CD4-positive, alpha-beta T cell treated with Interferon alpha-2 for 1 hour (primary cell): ENCODE data around the gene CAMTA1.

Experiments used
- DNase-seq, 2 donors: peaks; one replicate each; pipeline ENCODE4 v3.0.0-alpha.2; 2020 to 2022

The CAMTA1 gene

GRCh38 chr1:7476402-7476801, 691.1 kb downstream of the CAMTA1 start:
- DNase-seq, result no peak

DNA sequence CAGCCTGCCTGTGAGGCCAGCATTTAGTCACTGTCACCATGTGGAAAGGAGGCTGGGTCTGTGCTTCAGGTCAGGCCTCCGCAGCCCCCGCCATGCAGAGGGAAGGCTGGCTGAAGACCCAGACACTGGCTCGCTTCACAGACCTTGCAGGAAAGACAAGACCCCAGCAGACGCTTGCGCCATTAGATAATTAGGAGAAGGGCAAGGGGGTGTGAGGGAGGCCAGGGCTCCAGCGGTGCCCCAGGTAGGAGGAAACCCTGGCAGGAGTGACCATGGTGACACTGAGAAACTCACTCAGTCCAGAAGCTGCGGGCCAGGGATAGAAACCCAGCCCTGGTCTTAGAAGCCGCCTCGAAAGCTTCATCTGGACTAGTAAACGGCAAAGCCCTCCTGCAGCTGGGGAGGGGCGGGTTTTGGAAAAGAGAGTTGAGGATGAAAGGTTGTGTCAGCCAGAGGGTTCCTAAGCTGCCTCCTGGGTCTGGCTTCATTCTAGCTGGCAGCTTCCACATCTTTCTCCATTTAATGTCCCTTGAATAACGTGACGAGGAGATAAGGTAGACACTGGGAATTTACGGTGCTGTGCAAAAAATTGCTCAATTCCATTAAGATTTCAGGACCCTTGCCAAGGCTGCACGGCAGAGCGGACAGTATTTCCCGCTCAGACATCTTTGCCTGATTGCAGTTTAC, 691.8 kb downstream of the CAMTA1 start:
- DNase-seq, result no peak

DNA sequence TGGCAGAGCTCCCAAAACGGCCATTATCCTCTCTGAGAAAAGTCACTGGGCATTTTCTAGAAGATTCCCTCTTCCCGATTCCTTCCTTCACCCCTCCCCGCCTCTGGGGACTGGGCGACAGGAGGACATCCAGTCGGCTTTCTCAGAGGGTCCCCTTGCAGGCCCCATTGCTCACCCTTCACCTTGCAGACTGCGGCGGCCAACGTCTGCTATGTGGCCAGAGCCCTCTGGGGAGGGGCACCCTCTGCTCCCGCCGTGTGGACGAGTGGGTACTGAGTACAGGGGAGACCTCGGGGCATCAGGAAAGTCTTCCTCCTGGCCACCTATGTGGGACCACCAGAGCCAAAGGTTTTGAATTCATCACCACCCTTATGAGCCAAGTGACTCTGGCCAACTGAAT, 692.3 kb downstream of the CAMTA1 start:
- DNase-seq, result no peak

DNA sequence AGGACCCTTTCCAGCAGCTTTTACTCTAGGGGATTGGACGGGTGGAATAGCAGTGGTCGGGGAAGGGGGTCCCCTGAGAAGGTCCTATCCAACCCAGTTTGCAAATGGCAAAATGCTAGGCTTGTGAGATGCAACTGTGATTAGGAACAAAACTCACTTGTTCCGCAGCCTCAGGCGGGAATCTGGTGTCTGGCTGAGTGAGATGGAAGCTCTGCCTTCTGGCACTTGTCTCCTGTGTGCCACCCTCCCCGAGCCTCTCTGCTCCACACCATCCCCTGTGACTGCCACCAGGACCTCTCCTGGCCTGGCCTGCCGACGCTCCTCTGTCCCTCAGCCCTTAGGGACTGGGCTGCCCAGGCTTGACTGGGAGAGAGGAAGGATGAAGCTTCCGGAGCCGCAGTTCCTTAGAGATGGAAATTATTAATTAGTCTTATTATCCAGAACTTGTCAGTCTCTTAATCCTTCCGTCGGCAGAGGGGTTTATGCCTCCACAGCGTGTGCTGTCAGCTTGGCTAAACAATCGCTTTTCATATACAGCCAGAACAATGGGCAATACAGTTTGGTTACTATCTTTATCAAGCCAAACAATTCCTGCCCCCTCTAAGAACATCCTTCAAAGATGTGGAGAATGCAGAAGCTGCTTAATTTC, 693.0 kb downstream of the CAMTA1 start:
- no peak for DNase-seq

DNA sequence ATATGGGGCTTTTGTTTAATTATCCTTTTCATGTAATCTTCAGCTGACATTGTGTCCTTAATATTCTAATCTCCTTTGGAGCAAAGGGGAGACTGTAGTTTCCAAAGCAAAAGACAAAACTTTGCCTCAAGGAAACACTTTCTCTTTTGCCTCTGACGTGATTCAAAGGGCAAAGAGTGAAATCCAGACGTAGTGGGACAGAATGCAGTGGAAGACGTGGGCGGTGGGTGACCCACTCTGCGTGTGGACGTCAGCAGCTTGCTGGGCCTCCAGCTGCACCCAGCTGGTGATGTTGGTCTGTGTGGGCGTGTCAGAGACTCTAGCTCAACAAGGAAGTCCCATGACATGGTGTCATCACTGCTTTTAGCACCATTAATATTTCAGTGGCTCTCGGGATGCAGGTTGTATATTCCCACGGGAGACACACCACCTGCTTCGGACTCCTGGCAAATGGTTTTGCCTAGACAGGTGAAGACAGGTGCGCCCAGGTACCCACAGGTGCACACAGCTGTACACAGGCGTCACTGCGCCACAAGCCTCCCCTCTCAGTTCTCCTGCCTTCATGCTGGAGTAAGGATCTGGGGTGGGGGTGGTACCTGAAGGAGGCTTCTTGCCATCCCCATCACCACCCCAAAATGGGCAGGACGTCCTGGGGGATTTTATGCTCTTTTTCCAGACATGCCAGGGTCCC, 693.7 kb downstream of the CAMTA1 start:
- DNase-seq, result no peak

- DNase-seq, result no peak
Measured at GRCh38 chr1:7479571-7479970, 694.3 kb downstream of the CAMTA1 start.

DNA sequence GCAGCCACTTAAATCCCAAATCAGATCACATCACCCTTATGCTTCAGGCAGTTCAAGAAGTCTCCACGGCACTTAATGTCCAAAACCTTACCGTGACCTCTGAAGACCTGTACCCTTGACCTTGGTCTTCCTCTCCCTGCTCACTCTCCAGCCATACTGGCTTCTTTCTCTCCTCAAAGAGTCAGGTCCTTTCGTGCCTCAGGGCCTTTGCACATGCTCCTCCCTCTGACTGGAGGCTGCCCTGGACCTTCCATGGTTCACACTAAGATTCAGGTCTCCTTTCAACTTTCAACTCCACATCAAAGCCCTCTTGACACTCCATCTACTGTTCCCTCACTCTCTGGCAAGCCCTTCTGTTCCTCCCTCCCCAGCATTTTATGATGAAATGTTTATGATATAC, 695.9 kb downstream of the CAMTA1 start:
- DNase-seq, result no peak

DNA sequence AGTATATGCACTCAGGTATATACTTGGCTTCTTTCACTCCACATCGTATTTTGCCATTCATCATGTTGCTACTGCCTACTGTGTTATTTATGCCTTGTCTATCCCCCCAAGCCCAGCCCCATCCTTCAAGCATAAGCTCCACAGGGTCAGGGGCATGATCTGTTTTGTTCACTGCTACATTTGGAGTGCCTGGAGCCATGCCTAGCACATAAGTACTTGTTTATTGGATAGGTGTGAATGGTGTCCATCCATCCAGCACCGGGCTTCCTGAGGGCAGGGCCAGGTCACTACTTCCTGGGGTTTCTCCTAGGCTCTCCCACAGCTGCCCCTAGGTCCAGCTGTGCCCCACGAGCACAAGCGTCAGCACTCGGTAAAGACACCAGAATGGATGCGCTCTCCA, 696.8 kb downstream of the CAMTA1 start:
- no peak for DNase-seq

GRCh38 chr1:7482772-7483495, 697.7 kb downstream of the CAMTA1 start:
- no peak for DNase-seq

- no peak for DNase-seq
Measured at GRCh38 chr1:7483634-7484383, 698.6 kb downstream of the CAMTA1 start.

DNA sequence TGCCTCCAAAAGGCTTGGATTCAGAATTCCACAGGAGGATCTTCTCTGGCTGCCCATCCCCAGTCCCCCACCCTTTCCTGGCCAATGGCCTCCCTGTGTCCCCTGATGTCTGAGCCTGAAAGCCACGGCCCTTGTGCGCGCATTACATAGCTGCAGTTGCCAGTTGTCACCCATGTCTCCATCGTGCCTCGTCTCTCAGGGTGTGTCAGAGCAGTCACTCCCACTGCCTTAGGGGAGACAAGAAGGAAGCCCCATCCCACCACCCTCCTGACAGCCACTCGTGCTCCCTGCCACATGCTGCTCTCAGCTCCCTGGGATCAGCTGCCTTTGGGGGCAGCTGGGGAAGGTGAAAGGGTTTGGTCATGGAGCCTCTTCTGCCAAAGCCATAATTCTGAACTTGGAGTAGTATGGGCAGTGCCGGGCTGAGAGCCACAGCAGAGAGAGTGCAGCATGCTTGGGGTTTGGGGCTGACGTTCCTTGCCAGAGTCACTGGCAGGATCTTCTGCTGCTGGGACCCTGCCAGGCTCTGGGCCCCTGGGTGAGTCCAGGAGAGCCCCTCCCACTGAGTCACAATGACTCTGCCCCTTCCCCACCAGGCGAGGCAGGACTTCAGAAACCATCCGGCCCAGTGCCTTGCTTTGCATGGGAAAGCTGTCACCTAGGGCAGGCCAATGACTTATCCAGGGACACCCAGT, 700.0 kb downstream of the CAMTA1 start:
- DNase-seq, result no peak

DNA sequence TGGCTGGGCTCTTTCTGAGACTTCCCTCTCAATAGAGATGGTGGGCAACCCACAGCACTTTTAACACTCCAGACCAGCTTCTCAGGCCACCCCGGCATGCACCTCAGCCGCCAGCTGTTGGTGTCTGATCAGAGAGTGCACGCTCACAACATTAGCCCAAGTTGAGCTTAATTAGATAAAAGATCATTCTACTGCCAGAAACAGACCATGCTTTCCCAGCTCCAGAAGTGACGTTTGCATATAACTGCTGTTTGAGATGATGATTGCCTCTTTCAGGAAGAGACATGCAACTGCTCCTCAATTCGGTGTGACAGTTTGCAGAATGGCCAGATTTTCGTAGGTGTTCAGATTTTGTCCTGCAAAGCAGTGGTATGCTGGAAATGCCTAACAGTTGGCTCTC, 700.6 kb downstream of the CAMTA1 start:
- DNase-seq, result no peak

- no peak for DNase-seq
Measured at GRCh38 chr1:7487766-7488474, 702.7 kb downstream of the CAMTA1 start.

GRCh38 chr1:7488475-7488842, 703.2 kb downstream of the CAMTA1 start:
- DNase-seq, result no peak

GRCh38 chr1:7489586-7489985, 704.3 kb downstream of the CAMTA1 start:
- DNase-seq, result no peak

DNA sequence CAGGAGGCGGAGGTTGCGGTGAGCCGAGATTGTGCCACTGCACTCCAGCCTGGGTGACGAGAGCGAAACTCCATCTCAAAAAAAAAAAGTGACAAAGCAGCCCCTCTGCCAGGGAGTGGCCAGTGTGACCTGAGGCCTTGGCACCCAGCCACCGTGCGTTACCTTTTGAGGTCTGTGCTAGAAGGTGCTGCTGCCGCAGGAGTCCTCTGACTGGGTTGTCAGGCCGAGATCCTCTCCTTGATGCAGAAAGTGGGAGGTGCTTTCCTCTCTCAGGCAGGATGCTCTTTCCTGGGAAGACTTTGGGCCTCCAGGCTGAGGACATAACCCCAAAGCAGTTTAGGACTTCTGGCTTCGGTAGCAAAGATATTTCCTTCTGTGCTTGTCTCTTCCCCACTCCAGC, 705.3 kb downstream of the CAMTA1 start:
- DNase-seq, result no peak

- no peak for DNase-seq
Measured at GRCh38 chr1:7491109-7491817, 706.0 kb downstream of the CAMTA1 start.

- no peak for DNase-seq
Measured at GRCh38 chr1:7491818-7492173, 706.5 kb downstream of the CAMTA1 start.

GRCh38 chr1:7493711-7494454, 708.6 kb downstream of the CAMTA1 start:
- no peak for DNase-seq

GRCh38 chr1:7495962-7496361, 710.7 kb downstream of the CAMTA1 start:
- no peak for DNase-seq
